HG02885 (cell line): ENCODE results near the gene TFDP2.
"Not testable (repeated sequence)": the region's sequence is repeated elsewhere in the genome, so short reads cannot be mapped to it uniquely, and the experiment has no call there.

Source experiments
- ATAC-seq: cut with Tn5 transposase; IDR thresholded peaks from one replicate; pipeline ENCODE4 v1.9.1; 2021; ENCODE audit warnings: mild to moderate bottlenecking; ENCODE audit not compliant: unreplicated experiment, poor library complexity

Gene TFDP2

GRCh38 chr3:142077859-142078500 lies 71.4 kb downstream of the TFDP2 start:
- ATAC-seq, result no peak

- ATAC-seq, result no peak
Measured at GRCh38 chr3:142077155-142077858, 72.0 kb downstream of the TFDP2 start.

DNA sequence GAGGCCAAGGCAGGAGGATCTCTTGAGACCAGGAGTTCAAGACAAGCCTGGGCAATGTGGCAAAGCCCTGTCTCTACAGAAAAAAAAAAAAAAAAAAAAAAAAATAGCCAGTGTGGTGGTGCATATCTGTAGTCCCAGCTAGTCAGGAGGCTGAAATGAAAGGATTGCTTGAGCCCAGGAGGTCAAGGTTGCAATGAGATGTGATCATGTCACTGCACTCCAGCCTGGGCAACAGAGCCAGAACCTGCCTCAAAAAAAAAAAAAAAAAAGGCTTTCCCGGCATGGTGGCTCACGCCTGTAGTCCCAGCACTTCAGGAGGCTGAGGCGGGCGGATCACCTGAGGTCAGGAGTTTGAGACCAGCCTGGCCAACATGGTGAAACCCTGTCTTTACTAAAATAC lies 73.7 kb downstream of the TFDP2 start:
- ATAC-seq, result not testable (repeated sequence)

GRCh38 chr3:142072816-142073215 lies 76.5 kb downstream of the TFDP2 start:
- ATAC-seq, result no peak

- ATAC-seq, result no peak
Measured at GRCh38 chr3:142065932-142066331, 83.4 kb downstream of the TFDP2 start.

- ATAC-seq, result no peak
Measured at GRCh38 chr3:142065344-142065743, 84.0 kb downstream of the TFDP2 start.

DNA sequence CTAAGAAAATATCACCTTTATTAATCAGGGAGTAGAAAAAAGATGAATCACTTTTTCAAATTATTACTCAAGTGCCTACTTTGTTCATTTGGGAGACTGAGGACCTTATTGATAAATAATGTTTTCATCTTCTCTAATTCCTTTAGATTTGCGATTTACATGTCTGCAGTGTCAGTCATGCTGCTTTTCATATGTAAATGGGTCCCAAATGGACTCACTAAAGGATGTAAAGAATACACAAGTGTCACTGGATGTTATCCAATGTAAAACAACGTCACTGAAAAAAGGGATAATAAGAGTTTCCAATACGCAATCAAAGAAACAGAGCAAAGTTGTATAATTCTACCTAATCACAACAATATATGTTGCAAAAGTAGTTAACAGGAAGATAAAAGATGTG lies 84.9 kb downstream of the TFDP2 start:
- ATAC-seq, result no peak

DNA sequence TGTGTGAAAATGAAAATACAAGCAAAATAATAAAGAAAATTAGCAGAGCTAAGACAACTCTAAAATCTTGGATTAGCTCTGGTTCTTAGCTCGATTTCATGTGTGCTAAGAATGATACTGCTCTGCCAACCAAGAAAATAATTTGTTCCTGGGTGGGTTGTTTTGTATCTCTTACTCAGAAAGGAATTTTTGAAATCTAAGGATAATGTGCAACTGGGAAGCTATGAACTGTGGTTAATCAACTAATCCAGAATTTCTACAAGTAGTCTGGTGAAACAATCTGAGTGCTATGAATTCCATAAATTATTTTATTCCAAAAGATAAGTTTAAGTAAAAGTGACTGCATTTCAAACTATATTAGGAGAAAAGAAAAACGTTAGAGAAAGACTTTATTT lies 92.0 kb downstream of the TFDP2 start:
- ATAC-seq, result no peak

- no peak for ATAC-seq
Measured at GRCh38 chr3:142056656-142057330, 92.6 kb downstream of the TFDP2 start.

GRCh38 chr3:142053835-142054234 lies 95.5 kb downstream of the TFDP2 start:
- no peak for ATAC-seq

DNA sequence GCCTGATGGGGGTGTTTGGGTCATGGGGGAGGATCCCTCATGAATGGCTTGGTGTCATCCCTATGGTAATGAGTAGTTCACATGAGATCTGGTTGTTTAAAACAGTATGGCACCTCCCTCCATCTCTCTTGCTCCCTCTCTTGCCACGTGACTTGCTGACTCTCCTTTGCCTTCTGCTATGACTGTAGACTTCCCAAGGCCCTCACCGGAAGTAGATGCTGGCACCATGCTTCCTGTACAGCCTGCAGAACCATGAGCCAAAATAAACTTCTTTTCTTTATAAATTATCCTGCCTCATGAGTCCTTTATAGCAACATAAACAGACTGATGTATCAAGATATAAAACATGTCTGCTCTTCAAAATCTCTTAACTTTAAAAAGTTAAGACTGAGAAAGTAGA lies 96.1 kb downstream of the TFDP2 start:
- ATAC-seq, result no peak

DNA sequence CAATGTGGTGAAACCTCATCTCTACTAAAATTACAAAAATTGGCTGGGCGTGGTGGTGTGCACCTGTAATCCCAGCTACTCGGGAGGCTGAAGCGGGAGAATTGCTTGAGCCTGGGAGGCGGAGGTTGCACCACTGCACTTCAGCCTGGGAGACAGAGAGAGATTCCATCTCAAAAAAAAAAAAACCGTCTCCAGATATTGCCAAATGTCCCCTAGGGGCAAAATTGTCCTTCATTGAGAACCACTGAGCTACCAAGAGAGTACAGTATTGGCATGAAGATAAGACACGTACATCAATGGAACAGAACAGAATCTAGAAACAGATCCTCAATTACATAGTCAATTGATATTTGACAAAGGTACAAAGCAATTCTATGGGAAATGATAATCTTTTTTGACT lies 98.0 kb downstream of the TFDP2 start:
- ATAC-seq, result no peak

GRCh38 chr3:142047021-142047369 lies 102.3 kb downstream of the TFDP2 start:
- ATAC-seq, result no peak

- no peak for ATAC-seq
Measured at GRCh38 chr3:142046320-142047020, 102.9 kb downstream of the TFDP2 start.

GRCh38 chr3:142040941-142041491 lies 108.3 kb downstream of the TFDP2 start:
- ATAC-seq, result no peak

DNA sequence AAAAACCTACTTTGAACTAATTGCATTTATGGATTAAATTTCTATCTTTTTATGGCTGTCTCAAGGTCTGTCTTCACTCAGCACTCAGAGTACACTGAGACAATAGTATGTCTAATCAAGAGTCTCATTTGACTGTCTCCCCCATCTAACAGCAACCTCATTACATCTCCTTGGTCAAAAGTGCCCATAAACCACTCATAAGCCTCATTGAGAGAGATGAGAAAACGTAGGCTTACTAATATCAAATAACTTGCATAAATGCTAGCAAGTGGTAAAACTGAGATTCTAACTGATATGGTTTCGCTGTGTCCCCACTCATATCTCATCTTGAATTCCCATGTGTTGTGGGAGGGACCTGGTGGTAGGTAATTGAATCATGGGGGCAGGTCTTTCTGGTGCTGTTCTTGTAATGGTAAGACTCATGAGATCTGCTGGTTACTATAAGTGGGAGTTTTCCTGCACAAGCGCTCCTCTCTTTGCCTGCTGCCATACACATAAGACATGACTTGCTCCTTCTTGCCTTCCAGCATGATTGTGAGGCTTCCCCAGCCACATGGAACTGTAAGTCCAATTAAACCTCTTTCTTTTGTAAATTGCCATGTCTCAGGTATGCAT lies 113.9 kb downstream of the TFDP2 start:
- ATAC-seq, result no peak

DNA sequence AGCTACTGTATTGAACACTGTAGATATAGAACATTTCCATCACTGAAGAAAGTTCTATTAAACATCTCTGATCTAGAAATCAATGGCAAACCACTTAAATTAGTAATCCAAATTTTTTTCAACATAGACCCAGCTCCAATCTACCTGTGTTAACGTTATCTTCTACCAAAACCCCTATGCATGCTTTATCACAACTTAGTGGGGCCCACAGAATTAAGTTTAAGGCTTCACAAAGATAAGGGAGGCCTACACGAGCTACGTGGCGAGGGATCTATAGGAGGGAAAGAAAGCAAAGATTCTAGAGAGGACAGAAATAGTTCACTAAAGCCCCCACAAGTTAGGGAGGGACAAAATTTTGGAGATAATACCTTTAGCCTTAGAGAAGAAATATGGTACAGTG lies 116.1 kb downstream of the TFDP2 start:
- no peak for ATAC-seq

DNA sequence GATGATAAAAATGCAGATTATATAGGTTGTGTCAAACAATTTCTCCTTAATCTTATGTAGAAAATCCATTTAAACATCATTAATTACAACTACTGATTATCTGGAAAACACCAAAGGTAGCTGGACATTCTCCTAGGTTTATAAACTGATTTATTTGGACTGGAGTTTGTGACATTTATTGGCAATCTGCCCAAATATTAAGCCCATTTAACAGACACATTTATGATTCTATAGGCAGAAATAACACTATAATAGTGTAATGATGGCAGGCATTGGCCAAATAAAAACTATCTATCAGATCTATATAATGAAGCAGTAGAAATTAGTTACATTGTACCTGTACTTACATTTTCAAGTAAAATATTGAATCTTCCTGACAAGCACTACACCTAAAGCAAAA lies 117.8 kb downstream of the TFDP2 start:
- no peak for ATAC-seq

GRCh38 chr3:142029791-142030190 lies 119.6 kb downstream of the TFDP2 start:
- no peak for ATAC-seq

DNA sequence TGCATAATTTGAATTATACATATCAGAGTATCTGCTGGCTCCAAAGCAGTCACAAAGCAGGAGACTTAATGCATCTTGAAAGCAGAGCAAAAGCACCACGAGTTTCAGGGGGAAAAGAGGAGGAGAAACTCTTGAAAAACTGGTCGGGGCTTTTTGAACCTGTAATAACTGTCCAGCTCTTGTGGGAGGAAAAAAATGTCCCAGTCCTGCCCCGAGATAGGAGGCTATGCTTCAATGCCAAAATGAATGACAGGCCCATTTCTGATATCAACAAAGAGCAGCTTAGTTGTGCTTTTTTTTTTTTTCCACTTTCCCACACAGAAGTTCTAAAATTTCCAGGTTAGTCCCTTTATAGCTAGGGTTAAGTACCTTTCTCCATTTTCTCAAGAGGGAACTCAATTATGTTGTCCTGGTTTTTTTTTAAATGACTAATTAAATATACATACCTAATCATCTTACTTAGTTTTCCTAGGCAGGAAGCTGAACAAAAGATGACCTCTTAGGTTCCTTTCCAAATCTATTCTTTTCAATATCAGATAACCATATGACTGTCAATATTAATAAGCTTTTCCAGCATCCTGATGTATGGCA lies 120.2 kb downstream of the TFDP2 start:
- ATAC-seq, result peak; percentile 42
